GM13977 (cell line): ENCODE measurements around the gene ADIPOR2.
"Not testable (repeated sequence)": the region's sequence is repeated elsewhere in the genome, so short reads cannot be mapped to it uniquely, and the experiment has no call there.

Source experiments
- DNase-seq: peaks from one replicate; pipeline ENCODE4 v3.0.0; 2012; ENCODE audit warnings: low spot score
- in situ Hi-C: fragments of 300-500 bp; cut with MboI; formaldehyde crosslinking; loops from one replicate; pipeline ENCODE4 v1.12.0; 2022; ENCODE audit warnings: low sequenced_read_pairs, low pct_unique_long_range_greater_than_20kb, mixed read lengths, inconsistent platforms; ENCODE audit not compliant: unreplicated experiment
- TF ChIP-seq, protein P1 (sequence below): IDR thresholded peaks from 2 replicates; pipeline ENCODE4 v1.5.1; 2012; ENCODE audit warnings: mild to moderate bottlenecking, control low read depth; ENCODE audit not compliant: insufficient read depth; ENCODE audit errors: extremely low read depth, missing control alignments

Gene ADIPOR2

DNA sequence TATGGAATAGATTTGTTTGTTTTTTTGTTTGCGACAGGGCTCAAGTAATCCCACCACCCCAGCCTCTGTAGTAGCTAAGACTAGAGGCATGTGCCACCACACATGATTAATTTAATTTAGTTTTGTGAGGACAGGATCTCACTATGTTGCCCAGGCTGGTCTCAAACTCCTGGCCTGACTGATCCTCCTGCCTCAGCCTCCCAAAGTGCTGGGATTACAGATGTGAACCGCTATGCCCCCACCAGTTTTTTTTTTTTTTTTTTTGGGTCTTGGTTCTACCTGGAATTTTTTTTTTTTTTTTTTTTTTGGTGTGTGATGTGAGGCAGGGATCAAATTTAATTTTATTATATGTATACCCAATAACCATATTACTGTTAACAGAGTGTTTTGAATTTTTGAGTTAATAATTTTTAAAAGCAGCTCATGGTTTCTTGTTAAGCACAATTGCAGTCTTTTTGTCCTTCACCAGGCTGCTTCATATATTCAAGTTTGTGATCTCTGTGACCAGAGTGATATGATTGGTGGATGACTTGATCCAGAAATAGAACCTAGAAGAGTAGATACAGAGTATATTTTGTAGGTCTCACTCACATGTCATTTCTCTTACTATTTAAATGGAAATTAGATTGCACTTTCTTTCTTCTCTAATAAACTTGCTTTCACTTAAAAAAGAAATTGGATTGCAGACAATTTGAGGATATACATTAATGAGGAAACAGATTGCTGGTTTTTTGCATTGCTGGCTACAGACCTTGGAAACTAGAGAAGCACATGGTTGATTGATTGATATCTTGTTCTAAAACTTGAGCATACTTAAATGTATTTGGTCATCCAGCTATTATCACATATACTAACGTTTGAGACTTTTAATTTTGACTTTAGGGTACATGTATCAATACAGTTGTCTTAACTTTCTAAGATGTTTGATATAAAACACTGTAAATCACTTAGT is 13.2 kb downstream of the ADIPOR2 start:
- DNase-seq, result no peak
- in situ Hi-C loops, result no loop called here
- TF ChIP-seq, protein P1, sequence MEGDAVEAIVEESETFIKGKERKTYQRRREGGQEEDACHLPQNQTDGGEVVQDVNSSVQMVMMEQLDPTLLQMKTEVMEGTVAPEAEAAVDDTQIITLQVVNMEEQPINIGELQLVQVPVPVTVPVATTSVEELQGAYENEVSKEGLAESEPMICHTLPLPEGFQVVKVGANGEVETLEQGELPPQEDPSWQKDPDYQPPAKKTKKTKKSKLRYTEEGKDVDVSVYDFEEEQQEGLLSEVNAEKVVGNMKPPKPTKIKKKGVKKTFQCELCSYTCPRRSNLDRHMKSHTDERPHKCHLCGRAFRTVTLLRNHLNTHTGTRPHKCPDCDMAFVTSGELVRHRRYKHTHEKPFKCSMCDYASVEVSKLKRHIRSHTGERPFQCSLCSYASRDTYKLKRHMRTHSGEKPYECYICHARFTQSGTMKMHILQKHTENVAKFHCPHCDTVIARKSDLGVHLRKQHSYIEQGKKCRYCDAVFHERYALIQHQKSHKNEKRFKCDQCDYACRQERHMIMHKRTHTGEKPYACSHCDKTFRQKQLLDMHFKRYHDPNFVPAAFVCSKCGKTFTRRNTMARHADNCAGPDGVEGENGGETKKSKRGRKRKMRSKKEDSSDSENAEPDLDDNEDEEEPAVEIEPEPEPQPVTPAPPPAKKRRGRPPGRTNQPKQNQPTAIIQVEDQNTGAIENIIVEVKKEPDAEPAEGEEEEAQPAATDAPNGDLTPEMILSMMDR, result no peak

DNA sequence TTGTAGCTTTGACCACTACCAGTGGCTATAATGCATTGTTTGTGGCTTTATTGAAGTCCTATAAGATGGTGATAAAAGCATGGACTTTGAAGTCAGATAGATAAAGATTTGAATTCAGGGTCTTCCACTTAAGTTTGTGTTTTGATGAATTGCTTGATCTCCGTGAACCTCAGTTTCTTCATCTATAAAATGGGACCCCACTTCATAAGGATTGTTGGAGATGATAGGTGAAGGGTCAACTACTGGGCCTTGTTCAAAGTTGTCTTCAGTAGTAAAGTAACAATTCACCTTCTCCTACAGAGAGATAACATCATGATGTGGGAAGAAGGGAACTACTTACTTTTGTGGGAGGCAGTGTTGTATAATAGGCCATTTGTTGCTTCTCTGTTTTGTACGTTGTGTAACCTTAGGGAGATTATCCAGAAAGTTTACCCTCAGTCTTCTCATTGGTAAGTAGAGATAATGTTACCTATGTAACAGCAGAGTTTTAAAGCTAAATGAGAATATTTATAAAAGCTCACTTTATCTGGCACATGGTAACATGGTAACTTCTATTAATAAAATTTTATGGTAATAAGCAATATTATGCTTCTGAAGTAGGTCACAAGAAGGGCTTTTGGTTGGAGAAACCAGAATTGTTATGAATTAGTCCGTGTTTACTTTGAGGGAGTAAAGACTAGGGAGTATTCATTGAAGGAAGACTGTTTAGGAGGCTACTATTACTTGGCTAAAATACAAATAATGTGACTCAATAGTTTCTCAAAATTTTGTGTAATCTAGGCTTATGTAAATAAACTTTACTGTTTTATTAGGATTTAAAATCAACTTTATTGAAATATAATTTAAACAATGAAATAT is 15.1 kb downstream of the ADIPOR2 start:
- no peak for DNase-seq
- in situ Hi-C loops, result no loop called here
- TF ChIP-seq, protein P1, result no peak

DNA sequence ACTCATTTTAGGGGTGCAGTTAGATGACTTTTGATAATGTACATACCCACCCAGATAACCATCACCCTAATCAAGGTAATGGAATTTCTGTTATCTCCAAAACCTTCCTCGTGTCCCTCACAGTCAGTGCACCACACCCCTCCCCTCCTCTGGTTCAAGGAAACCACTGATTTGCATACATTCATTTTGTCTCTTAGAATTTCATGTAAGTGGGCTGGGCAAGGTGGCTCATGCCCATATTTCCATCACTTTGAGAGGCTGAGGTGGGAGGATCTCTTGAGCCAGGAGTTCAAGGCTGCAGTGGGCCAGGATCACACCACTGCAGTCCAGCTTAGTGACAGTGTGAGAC is 15.7 kb downstream of the ADIPOR2 start:
- TF ChIP-seq, protein P1, result no peak
- in situ Hi-C loops, result no loop called here
- DNase-seq, result no peak

DNA sequence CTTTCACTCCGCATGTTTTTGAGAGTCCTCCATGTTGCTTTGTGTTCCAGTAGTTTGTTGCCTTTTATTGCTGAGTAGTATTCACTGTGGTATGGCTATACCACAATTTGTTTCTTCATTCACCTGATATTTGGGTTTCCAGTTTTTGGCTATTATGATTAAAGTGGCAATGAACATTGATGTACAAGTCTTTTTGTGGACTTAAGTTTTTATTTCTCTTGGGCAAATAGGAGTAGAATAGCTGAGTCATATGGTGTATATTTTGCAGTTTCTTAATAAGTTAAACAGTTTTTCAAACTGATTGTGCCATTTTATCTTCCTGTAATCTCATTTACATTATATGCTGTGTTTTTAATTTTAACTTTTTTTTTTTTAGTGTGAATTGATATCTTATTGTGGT is 16.2 kb downstream of the ADIPOR2 start:
- in situ Hi-C loops, result no loop called here
- TF ChIP-seq, protein P1, result no peak
- no peak for DNase-seq

DNA sequence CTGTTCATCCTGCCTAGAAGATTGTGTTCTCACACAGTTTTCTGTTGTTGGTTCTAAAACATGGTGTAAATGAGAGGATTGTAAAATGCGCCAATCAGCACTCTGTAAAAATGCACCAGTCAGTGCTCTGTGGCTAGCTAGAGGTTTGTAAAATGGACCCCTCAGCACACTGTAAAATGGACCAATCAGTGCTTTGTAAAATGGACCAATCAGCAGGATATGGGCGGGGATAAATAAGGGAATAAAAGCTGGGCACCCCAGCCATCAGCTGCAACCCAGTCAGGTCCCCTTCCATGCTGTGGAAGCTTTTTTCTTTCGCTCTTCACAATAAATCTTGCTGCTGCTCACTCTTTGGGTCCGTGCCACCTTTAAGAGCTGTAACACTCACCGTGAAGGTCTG is 19.1 kb downstream of the ADIPOR2 start:
- DNase-seq, in situ Hi-C loops: not testable (repeated sequence)

DNA sequence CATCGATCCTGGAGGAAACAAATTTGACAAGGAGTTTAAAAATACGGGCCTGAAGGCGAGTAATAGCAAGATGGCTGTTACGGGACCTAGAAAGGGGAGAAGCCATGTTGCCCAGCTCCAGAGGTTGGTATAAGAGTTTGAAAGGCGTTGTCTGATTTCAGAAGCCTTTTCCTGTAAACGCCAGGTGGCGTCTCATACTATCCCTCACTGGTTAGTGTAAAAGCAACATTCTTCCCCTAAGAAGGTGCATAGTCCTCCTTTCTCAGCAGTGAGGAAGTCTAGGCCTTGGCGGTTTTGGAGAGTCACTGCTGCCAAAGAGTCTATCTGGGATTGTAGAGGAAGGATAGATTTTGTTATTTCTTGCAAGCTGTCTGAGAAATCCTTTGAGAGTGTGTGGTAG is 20.0 kb downstream of the ADIPOR2 start:
- DNase-seq, in situ Hi-C loops: not testable (repeated sequence)

DNA sequence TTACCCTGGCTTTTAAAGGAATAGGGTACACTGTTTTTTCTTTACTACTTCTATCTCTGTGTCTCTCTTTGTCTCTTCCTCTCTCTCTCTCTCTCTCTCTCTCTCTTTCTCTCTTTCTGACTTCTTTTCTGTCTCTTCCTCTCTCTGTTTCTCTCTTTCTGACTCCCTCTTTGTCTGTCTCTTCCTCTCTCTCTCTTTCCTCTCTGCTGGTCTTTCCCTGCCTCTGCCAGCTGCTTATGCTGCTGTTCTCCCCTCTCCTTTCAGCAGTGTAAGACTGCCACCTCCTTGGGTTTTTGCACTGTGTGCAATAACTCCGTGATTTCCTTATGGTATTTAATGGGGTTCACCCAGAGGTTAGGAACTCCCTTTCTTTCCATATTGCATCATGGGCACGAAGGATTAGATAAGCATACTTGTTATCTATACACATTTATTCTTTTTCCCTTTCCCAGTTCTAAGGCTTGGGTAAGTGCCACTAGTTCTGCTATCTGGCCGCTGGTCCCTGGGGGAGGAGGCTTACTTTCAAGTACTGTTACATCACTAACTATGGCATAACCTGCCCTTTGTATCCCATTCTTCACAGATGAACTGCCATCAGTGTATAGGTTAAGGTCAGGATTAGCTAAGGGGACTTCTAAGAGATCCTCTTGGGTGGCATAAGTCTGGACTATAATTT is 20.8 kb downstream of the ADIPOR2 start:
- DNase-seq, in situ Hi-C loops: not testable (repeated sequence)

DNA sequence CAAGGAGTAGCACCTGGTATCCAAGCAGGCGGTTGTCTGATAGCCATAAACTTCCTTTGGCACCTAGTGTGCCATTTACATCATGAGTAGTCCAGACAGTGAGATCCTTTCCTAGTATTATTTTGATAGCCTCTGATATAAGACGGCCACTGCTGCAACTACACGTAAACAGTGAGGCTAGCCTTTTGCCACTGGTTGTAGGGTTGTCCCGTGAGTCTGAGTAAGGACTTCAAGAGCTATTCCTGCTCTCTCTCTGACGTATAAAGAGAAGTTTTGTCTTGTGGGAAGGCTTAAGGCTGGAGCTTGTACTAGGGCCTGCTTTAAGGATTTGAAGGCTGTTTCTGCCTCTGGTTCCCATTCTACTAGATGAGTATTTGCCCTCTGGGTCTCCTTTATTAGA is 21.4 kb downstream of the ADIPOR2 start:
- not testable (repeated sequence) for DNase-seq

DNA sequence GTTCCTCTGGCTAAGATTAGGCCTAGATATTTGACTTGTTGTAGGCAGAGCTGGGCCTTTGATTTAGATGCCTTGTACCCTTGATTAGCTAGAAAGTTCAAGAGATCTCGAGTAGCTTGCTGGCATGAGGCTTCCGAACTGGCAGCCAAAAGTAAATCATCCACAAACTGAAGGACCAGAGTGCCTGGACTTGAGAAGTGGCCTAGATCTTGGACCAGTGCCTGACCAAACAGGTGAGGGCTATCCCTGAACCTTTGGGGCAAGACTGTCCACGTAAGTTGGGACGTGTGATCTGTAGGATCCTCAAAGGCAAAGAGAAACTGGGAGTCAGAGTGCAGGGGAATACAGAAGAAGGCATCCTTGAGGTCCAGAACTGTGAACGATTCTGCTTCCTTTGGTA is 22.0 kb downstream of the ADIPOR2 start:
- DNase-seq, in situ Hi-C loops: not testable (repeated sequence)

More for the DNA sequence above, 21.4 kb downstream of the ADIPOR2 start:
- in situ Hi-C loops, result not testable (repeated sequence)

DNA sequence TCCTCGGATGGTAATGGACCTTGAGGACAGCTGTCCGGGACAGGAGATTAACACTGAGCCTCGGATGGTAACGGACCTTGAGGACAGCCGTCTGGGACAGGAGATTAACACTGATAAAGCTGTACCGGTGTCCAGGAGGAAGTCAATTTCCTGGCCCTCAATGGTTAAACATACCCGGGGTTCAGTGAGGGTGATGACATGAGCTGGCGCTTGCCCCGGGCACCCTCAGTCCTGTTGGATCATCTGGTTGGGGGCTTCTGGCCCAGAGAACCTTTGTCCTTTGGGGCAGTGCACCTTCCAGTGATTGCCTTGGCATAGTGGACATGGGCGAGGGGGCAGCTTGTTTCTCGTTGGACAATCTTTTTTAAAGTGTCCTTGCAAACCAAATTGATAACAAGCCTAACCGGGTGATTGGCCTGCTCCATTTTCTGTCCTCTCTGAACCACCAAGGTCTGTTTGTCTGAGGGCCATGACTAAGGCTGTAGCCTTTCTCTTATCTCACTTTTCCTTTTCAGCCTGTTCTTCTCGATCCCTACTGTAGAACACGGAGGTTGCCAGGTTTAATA is 23.0 kb downstream of the ADIPOR2 start:
- in situ Hi-C loops, result not testable (repeated sequence)

DNA sequence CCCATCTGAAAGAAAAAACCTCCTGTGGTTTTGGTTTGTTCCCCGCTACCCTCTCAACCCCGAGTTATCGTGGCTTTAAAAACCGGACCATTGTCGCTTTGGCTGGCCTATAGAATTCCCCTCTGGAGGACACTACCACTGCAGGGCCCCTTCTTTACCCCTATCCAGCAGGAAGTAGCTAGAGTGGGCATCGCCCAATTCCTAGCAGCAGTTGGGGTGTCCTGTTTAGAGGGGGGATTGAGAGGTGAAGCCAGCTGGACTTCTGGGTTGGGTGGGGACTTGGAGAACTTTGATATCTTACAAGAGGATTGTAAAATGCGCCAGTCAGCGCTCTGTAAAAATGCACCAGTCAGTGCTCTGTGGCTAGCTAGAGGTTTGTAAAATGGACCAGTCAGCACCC is 24.6 kb downstream of the ADIPOR2 start:
- DNase-seq, in situ Hi-C loops: not testable (repeated sequence)

More for the DNA sequence above, 23.0 kb downstream of the ADIPOR2 start:
- not testable (repeated sequence) for DNase-seq
